HuH-7.5 (cell line): ENCODE measurements around the gene SPPL3.
"Not testable (repeated sequence)": the region's sequence is repeated elsewhere in the genome, so short reads cannot be mapped to it uniquely, and the experiment has no call there.

Experiments
- DNase-seq: peaks from one replicate; pipeline ENCODE4 v3.0.0; 2011; ENCODE audit warnings: low spot score

The SPPL3 gene

GRCh38 chr12:120844768-120845449 lies 59.2 kb downstream of the SPPL3 start:
- DNase-seq, result no peak

GRCh38 chr12:120844297-120844696 lies 59.9 kb downstream of the SPPL3 start:
- DNase-seq, result no peak

- DNase-seq, result no peak
These were observed 60.7 kb downstream of the SPPL3 start for GRCh38 chr12:120843472-120843871.

- DNase-seq, result no peak
These were observed 61.6 kb downstream of the SPPL3 start for GRCh38 chr12:120842595-120842994.

- no peak for DNase-seq
These were observed 62.6 kb downstream of the SPPL3 start for GRCh38 chr12:120841525-120841924.

GRCh38 chr12:120839503-120839902 lies 64.7 kb downstream of the SPPL3 start:
- no peak for DNase-seq

GRCh38 chr12:120838629-120839383 lies 65.4 kb downstream of the SPPL3 start:
- DNase-seq, result not testable (repeated sequence)

GRCh38 chr12:120836114-120836684 lies 68.0 kb downstream of the SPPL3 start:
- no peak for DNase-seq

GRCh38 chr12:120835657-120836056 lies 68.5 kb downstream of the SPPL3 start:
- DNase-seq, result no peak

GRCh38 chr12:120835304-120835612 lies 68.9 kb downstream of the SPPL3 start:
- no peak for DNase-seq

- no peak for DNase-seq
These were observed 69.5 kb downstream of the SPPL3 start for GRCh38 chr12:120834489-120835303.

- DNase-seq, result no peak
These were observed 70.3 kb downstream of the SPPL3 start for GRCh38 chr12:120833849-120834248.

GRCh38 chr12:120832737-120833136 lies 71.4 kb downstream of the SPPL3 start:
- DNase-seq, result no peak

- DNase-seq, result no peak
These were observed 72.4 kb downstream of the SPPL3 start for GRCh38 chr12:120831648-120832267.

GRCh38 chr12:120830966-120831365 lies 73.2 kb downstream of the SPPL3 start:
- DNase-seq, result no peak

GRCh38 chr12:120830052-120830940 lies 73.9 kb downstream of the SPPL3 start:
- DNase-seq, result no peak

- DNase-seq, result no peak
These were observed 77.8 kb downstream of the SPPL3 start for GRCh38 chr12:120826335-120826734.

GRCh38 chr12:120825337-120825736 lies 78.8 kb downstream of the SPPL3 start:
- peak; percentile 24 for DNase-seq

- DNase-seq, result no peak
These were observed 81.2 kb downstream of the SPPL3 start for GRCh38 chr12:120822832-120823503.

GRCh38 chr12:120821878-120822277 lies 82.3 kb downstream of the SPPL3 start:
- DNase-seq, result no peak
